Measurements from ENCODE around the gene HEG1.

HEG1 gene

DNA sequence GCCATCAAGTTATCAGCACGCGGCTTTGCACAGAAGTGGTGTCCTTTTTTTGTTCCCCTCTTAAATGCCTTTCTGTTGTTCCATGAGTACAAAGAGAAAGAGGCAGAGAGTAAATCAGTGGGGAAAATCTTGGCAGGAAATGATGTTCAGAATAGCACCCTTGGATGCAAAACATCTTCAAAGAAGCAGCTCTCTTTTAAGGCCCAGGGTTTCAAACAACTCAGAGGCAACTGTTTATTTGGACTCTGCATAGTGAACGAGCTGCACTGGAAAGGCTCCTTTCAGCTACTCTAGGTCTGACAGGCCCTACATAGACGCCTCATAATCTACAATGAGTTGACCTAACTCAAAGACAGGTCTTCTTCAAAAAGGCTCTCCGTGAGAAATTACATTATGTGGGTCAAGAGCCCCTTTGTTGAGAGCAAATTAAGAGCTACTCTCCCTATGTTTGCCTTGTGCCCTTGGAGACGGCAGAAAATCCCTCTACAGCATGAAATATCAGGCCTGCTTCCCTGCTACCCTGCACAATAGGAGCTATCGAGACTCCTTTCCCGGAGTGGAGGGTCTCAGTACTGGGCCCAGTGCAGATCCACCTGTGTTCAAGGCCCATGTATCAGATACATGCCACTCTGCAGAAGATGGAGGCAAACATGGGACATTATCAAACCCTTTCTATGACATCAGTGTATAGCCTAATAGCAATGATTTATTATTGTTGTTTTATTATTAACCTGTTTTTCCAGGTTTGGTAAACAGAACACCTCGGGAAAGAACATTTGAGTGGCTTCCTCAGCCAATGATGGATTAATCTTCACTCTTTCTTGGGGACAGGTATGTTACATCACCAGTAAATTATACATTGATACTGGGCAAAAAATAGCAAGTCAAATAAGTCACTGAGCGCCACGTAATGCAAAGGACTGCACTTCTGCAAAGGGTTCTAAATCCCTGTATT is 53.1 kb downstream of the HEG1 start:
- no peak for DNase-seq (ENCODE audit: extremely low read depth, insufficient read length)
- no peak for TF ChIP-seq CTCF (IDR thresholded peaks at IDR 0.05; ENCODE audit: insufficient read depth, low read length, poor library complexity, severe bottlenecking)
- Histone ChIP-seq H3K36me3 (ENCODE audit: control insufficient read depth, insufficient read depth, low read length) (peaks cover 49% of the 10 kb centered on the region), H3K27me3 (replicated peaks; ENCODE audit: control insufficient read depth, insufficient read depth, low read length) (no peaks in the 10 kb centered on the region), H3K4me3 (replicated peaks; ENCODE audit: low read depth, low read length) (no peak overlapping the region)

GRCh38 chr3:125001557-125002413 is 54.0 kb downstream of the HEG1 start:
- Histone ChIP-seq H3K36me3 (ENCODE audit: control insufficient read depth, insufficient read depth, low read length) (peaks cover 48% of the 10 kb centered on the region), H3K4me3 (replicated peaks; ENCODE audit: low read depth, low read length) (no peak overlapping the region), H3K27me3 (replicated peaks; ENCODE audit: control insufficient read depth, insufficient read depth, low read length) (no peaks in the 10 kb centered on the region)
- no peak for DNase-seq (ENCODE audit: extremely low read depth, insufficient read length)
- no peak for TF ChIP-seq CTCF (IDR thresholded peaks at IDR 0.05; ENCODE audit: insufficient read depth, low read length, poor library complexity, severe bottlenecking)

DNA sequence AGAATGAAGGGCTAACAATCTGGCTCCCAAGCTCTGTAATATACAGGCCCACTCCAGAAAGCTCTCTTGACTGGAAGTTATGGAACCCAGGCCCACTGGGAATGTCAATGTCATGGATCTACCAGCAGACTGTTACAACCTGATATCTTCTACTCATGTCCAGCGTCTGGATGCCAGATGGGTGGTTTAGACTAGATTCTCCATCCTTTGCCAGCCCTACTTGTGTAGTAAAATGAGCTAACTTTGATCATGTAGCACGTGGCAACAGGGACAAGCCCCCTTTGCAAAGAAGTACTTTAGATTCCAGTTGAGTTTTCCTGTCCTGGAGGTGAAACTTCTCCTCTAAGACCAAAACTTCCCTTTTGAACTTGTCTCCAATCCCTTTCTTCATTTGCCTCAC is 55.1 kb downstream of the HEG1 start:
- no peaks in the 10 kb centered on the region for H3K27me3 ChIP-seq (replicated peaks; ENCODE audit: control insufficient read depth, insufficient read depth, low read length)
- TF ChIP-seq CTCF (IDR thresholded peaks at IDR 0.05; ENCODE audit: insufficient read depth, low read length, poor library complexity, severe bottlenecking), result no peak
- no peak for DNase-seq (ENCODE audit: extremely low read depth, insufficient read length)
- H3K4me3 ChIP-seq (replicated peaks; ENCODE audit: low read depth, low read length), result no peak overlapping the region
- H3K36me3 ChIP-seq (ENCODE audit: control insufficient read depth, insufficient read depth, low read length), result peaks cover 49% of the 10 kb centered on the region

GRCh38 chr3:124999897-125000435 is 55.8 kb downstream of the HEG1 start:
- peaks cover 46% of the 10 kb centered on the region for H3K36me3 ChIP-seq (ENCODE audit: control insufficient read depth, insufficient read depth, low read length)
- no peak for DNase-seq (ENCODE audit: extremely low read depth, insufficient read length)
- no peak overlapping the region for H3K4me3 ChIP-seq (replicated peaks; ENCODE audit: low read depth, low read length)
- H3K27me3 ChIP-seq (replicated peaks; ENCODE audit: control insufficient read depth, insufficient read depth, low read length), result no peaks in the 10 kb centered on the region
- TF ChIP-seq CTCF (IDR thresholded peaks at IDR 0.05; ENCODE audit: insufficient read depth, low read length, poor library complexity, severe bottlenecking), result no peak

GRCh38 chr3:124999317-124999716 is 56.5 kb downstream of the HEG1 start:
- peaks cover 43% of the 10 kb centered on the region for H3K36me3 ChIP-seq (ENCODE audit: control insufficient read depth, insufficient read depth, low read length)

More at GRCh38 chr3:124999317-124999716, 56.5 kb downstream of the HEG1 start:
- no peak for TF ChIP-seq CTCF (IDR thresholded peaks at IDR 0.05; ENCODE audit: insufficient read depth, low read length, poor library complexity, severe bottlenecking)
- no peak for DNase-seq (ENCODE audit: extremely low read depth, insufficient read length)
- Histone ChIP-seq H3K27me3 (replicated peaks; ENCODE audit: control insufficient read depth, insufficient read depth, low read length) (no peaks in the 10 kb centered on the region), H3K4me3 (replicated peaks; ENCODE audit: low read depth, low read length) (no peak overlapping the region)
